CD14-positive monocyte (primary cell): ENCODE results near the gene SYTL3. TPM values are rescaled to one million over a fixed set of nuclear protein-coding genes. Genes with fewer than 3 reads are reported as not detected.
"Not testable (repeated sequence)": the region's sequence is repeated elsewhere in the genome, so short reads cannot be mapped to it uniquely, and the experiment has no call there.

ENCODE experiments used
- DNase-seq, 3 donors: peaks; one replicate each; pipeline ENCODE4 v3.0.0-alpha.2; 2011 to 2022
- H2AFZ ChIP-seq: 2 replicates; pipeline ENCODE4 v1.6.0; 2012; ENCODE audit warnings: mild to moderate bottlenecking, low read depth, low read length, inconsistent platforms; ENCODE audit not compliant: insufficient read depth, poor library complexity, severe bottlenecking
- H3K27ac ChIP-seq, 2 donors: 1 replicate in 1 of 2; 2 replicates in 1 of 2; pipeline ENCODE4 v1.5.1; 2012 to 2013; ENCODE audit warnings: low read length in 2 of 2, control low read depth in 1 of 2, inconsistent platforms in 1 of 2, low read depth in 1 of 2, mild to moderate bottlenecking in 1 of 2
- H3K27me3 ChIP-seq, 2 donors: one replicate each; pipeline versions ENCODE4 v1.6.0 to v1.6.1; 2011 to 2013; ENCODE audit warnings: low read length in 2 of 2; ENCODE audit not compliant: control insufficient read depth in 2 of 2, insufficient read depth in 2 of 2
- H3K36me3 ChIP-seq, 2 donors: replicated peaks in 1 of 2; 1 replicate in 1 of 2; 2 replicates in 1 of 2; pipeline versions ENCODE4 v1.5.1 to v1.6.1; 2012 to 2013; ENCODE audit warnings: low read length in 2 of 2, control low read depth in 1 of 2, inconsistent platforms in 1 of 2, mild to moderate bottlenecking in 1 of 2; ENCODE audit not compliant: insufficient read depth in 2 of 2, control insufficient read depth in 1 of 2
- H3K4me1 ChIP-seq, 2 donors: 1 replicate in 1 of 2; 2 replicates in 1 of 2; pipeline versions ENCODE4 v1.5.1 to v1.6.1; 2012 to 2013; ENCODE audit warnings: low read length in 2 of 2, control low read depth in 1 of 2, inconsistent platforms in 1 of 2, mild to moderate bottlenecking in 1 of 2, moderate library complexity in 1 of 2; ENCODE audit not compliant: insufficient read depth in 2 of 2, control insufficient read depth in 1 of 2
- H3K4me2 ChIP-seq: replicated peaks from 2 replicates; pipeline ENCODE3; 2012; ENCODE audit warnings: low read length, moderate library complexity, mild to moderate bottlenecking; ENCODE audit not compliant: poor library complexity, severe bottlenecking; ENCODE audit errors: extremely low read depth
- H3K4me3 ChIP-seq, 3 experiments: fragments of 200-600 bp in 1 of 3; sonication (generic) in 1 of 3; replicated peaks in 1 of 3; 1 replicate in 2 of 3; 2 replicates in 1 of 3; pipeline ENCODE4 v1.5.1; 2011 to 2013; ENCODE audit warnings: low read length in 3 of 3, mild to moderate bottlenecking in 3 of 3, control low read depth in 2 of 3, low read depth in 2 of 3, inconsistent platforms in 1 of 3, moderate library complexity in 1 of 3
- H3K79me2 ChIP-seq: 2 replicates; pipeline ENCODE4 v1.6.0; 2012; ENCODE audit warnings: mild to moderate bottlenecking, control low read depth, inconsistent platforms, low read length, moderate library complexity; ENCODE audit not compliant: insufficient read depth
- H3K9ac ChIP-seq: 2 replicates; pipeline ENCODE4 v1.6.0; 2017; ENCODE audit warnings: low read length, mild to moderate bottlenecking; ENCODE audit not compliant: insufficient read depth, poor library complexity, severe bottlenecking
- H3K9me3 ChIP-seq, 2 donors: replicated peaks in 1 of 2; 1 replicate in 1 of 2; 2 replicates in 1 of 2; pipeline versions ENCODE4 v1.5.1 to v1.6.1; 2012 to 2013; ENCODE audit warnings: low read length in 2 of 2, control low read depth in 1 of 2; ENCODE audit not compliant: control insufficient read depth in 1 of 2, insufficient read depth in 1 of 2
- H4K20me1 ChIP-seq: 2 replicates; pipeline ENCODE4 v1.6.0; 2012; ENCODE audit warnings: mild to moderate bottlenecking, low read length, control low read depth, moderate library complexity; ENCODE audit not compliant: insufficient read depth
- H3K27ac Mint-ChIP-seq, 7 donors: one replicate each; pipeline ENCODE4 v1.8.0; 2020; ENCODE audit warnings: mild to moderate bottlenecking in 7 of 7, mixed read lengths in 7 of 7, moderate library complexity in 6 of 7, inconsistent platforms in 2 of 7
- H3K27me3 Mint-ChIP-seq, 3 donors: one replicate each; pipeline ENCODE4 v1.8.0; 2021 to 2022; ENCODE audit warnings: low read depth in 3 of 3, mild to moderate bottlenecking in 3 of 3, mixed read lengths in 3 of 3, moderate library complexity in 3 of 3, inconsistent platforms in 1 of 3
- H3K36me3 Mint-ChIP-seq, 2 donors: one replicate each; pipeline ENCODE4 v1.8.0; 2020; ENCODE audit warnings: mixed read lengths in 2 of 2, inconsistent platforms in 1 of 2, mild to moderate bottlenecking in 1 of 2
- H3K4me1 Mint-ChIP-seq: one replicate; pipeline ENCODE4 v1.8.0; 2020; ENCODE audit warnings: mild to moderate bottlenecking, mixed read lengths
- H3K4me3 Mint-ChIP-seq, 2 donors: one replicate each; pipeline ENCODE4 v1.8.0; 2020; ENCODE audit warnings: mild to moderate bottlenecking in 2 of 2, mixed read lengths in 2 of 2, moderate library complexity in 1 of 2
- H3K9me3 Mint-ChIP-seq, 7 donors: one replicate each; pipeline ENCODE4 v1.8.0; 2020 to 2022; ENCODE audit warnings: mixed read lengths in 7 of 7, mild to moderate bottlenecking in 6 of 7, moderate library complexity in 6 of 7, inconsistent platforms in 2 of 7
- WGBS: methylation state at CpG from one replicate; pipeline ENCODE4 v1.1.5; 2013; ENCODE audit warnings: missing lambda C conversion rate; ENCODE audit not compliant: insufficient coverage; 5-methylcytosine and 5-hydroxymethylcytosine counted together
- intact Hi-C, 2 donors: fragments of 100-400 bp; cut with micrococcal nuclease; formaldehyde crosslinking; loops; one replicate each; pipeline versions ENCODE4 v1.15.0 to v1.15.1; 2023
- polyA plus RNA-seq, 3 donors: library from polyadenylated mRNA; depleted of rRNA in 1 of 3; unstranded in 2 of 3; stranded (reverse) in 1 of 3; fragments of 300-500 nt in 2 of 3; fragments of >200 nt in 1 of 3; fragmentation: Illumina TruSeq in 2 of 3; gene quantifications; 1 replicate in 2 of 3; 2 replicates in 1 of 3; pipeline ENCODE4 v1.2.3, GENCODE V29; 2012 to 2021
- TF ChIP-seq, protein P1 (sequence below): fragments of 200-600 bp; IDR thresholded peaks from one replicate; pipeline ENCODE4 v1.8.0; 2022; ENCODE audit warnings: antibody characterized with exemption, mild to moderate bottlenecking

SYTL3 gene
- polyA plus RNA-seq, 3 donors = 14.6 to 18.7 (median 14.8) TPM

DNA sequence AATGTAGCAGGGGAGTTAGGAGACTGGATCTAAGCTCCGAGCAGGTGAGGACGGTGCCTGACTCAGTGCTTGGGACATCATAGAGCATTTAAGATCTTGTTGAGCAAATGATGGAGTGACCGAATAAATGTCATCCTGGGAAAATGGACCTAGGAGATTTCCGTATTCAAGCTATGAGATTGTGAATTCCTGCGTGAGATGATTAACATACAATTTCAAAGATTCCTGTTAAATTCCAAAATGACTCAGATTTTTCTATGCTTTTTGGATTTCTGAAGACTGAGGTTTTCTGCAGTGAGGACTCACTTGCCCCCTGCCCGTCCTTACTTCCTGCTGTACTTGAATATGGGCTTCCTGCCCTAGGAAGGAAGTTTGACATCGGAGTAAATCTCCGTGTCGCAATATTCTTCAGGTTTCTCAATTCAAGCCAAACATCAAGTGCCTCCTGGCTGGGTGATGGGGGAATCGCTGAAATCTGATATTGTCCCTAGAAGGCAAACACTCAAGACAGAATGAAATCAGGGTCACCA is 5.2 kb downstream of the SYTL3 start:
- H3K27me3 ChIP-seq = no peaks in the 10 kb centered on the region
- intact Hi-C loops = loop anchor here in 1 of 2 donors (10.0 kb wide), 1 partner anchor 600 kb away; no protein-coding TSS in a partner anchor
- H4K20me1 ChIP-seq = no peaks in the 10 kb centered on the region
- no peaks in the 10 kb centered on the region for H3K79me2 ChIP-seq
- H3K36me3 Mint-ChIP-seq = peaks cover 0 to 4% of the 10 kb centered on the region in 2 donors
- peaks cover 62% of the 10 kb centered on the region for H3K4me1 Mint-ChIP-seq
- H3K4me2 ChIP-seq = peak overlapping the region; percentile 26
- H3K4me3 Mint-ChIP-seq = peak overlapping the region in 1 of 2 donors; percentile 72
- no peaks in the 10 kb centered on the region for H3K9me3 Mint-ChIP-seq
- 86% methylated on average over 2 of the region's 10 CpGs for WGBS
- no peaks in the 10 kb centered on the region for H3K36me3 ChIP-seq
- peak overlapping the region; percentile 89 to 98 for H3K27ac ChIP-seq
- no peaks in the 10 kb centered on the region for H3K9me3 ChIP-seq
- peaks cover 0 to 9% (median 0%) of the 10 kb centered on the region in 3 donors for H3K27me3 Mint-ChIP-seq
- DNase-seq = peak; percentile 81 to 95 (median 92)
- H3K9ac ChIP-seq = peak overlapping the region; percentile 72
- H3K4me3 ChIP-seq = peak overlapping the region in 1 of 3 experiments; percentile 17
- H2AFZ ChIP-seq = no peak overlapping the region
- TF ChIP-seq, protein P1, sequence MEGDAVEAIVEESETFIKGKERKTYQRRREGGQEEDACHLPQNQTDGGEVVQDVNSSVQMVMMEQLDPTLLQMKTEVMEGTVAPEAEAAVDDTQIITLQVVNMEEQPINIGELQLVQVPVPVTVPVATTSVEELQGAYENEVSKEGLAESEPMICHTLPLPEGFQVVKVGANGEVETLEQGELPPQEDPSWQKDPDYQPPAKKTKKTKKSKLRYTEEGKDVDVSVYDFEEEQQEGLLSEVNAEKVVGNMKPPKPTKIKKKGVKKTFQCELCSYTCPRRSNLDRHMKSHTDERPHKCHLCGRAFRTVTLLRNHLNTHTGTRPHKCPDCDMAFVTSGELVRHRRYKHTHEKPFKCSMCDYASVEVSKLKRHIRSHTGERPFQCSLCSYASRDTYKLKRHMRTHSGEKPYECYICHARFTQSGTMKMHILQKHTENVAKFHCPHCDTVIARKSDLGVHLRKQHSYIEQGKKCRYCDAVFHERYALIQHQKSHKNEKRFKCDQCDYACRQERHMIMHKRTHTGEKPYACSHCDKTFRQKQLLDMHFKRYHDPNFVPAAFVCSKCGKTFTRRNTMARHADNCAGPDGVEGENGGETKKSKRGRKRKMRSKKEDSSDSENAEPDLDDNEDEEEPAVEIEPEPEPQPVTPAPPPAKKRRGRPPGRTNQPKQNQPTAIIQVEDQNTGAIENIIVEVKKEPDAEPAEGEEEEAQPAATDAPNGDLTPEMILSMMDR = no peak
- H3K4me1 ChIP-seq = peaks cover 52 to 62% of the 10 kb centered on the region in 2 donors
- peak overlapping the region; percentile 96 to 100 (median 98) for H3K27ac Mint-ChIP-seq

- no peak overlapping the region for H3K9ac ChIP-seq
- H3K27me3 Mint-ChIP-seq = peaks cover 0 to 12% (median 0%) of the 10 kb centered on the region in 3 donors
- H3K9me3 Mint-ChIP-seq = no peaks in the 10 kb centered on the region
- TF ChIP-seq, protein P1 = no peak
- no peaks in the 10 kb centered on the region for H3K27me3 ChIP-seq
- peak overlapping the region in 1 of 3 experiments; percentile 17 for H3K4me3 ChIP-seq
- H3K27ac Mint-ChIP-seq = peak overlapping the region; percentile 96 to 100 (median 98)
- H2AFZ ChIP-seq = no peak overlapping the region
- DNase-seq = peak in 2 of 3 donors; percentile 12 to 26
- peak overlapping the region in 1 of 2 donors; percentile 72 for H3K4me3 Mint-ChIP-seq
- peaks cover 67% of the 10 kb centered on the region for H3K4me1 Mint-ChIP-seq
- no peaks in the 10 kb centered on the region for H3K9me3 ChIP-seq
- 89% methylated on average over 15 of the region's 22 CpGs for WGBS
- peaks cover 54 to 65% of the 10 kb centered on the region in 2 donors for H3K4me1 ChIP-seq
- intact Hi-C loops = loop anchor here in 1 of 2 donors (10.0 kb wide), 1 partner anchor 601 kb away; no protein-coding TSS in a partner anchor
- H3K27ac ChIP-seq = peak overlapping the region; percentile 65 to 98
- no peaks in the 10 kb centered on the region for H3K36me3 ChIP-seq
- no peaks in the 10 kb centered on the region for H3K79me2 ChIP-seq
- peak overlapping the region; percentile 26 for H3K4me2 ChIP-seq
- H4K20me1 ChIP-seq = no peaks in the 10 kb centered on the region
- peaks cover 0 to 4% of the 10 kb centered on the region in 2 donors for H3K36me3 Mint-ChIP-seq
Measured at GRCh38 chr6:158655569-158656450, 6.0 kb downstream of the SYTL3 start.

- H3K4me1 ChIP-seq = peaks cover 65 to 77% of the 10 kb centered on the region in 2 donors
- peaks cover 73% of the 10 kb centered on the region for H3K4me1 Mint-ChIP-seq
- not testable (repeated sequence) for H2AFZ ChIP-seq, H3K4me3 ChIP-seq, H3K9me3 Mint-ChIP-seq, H4K20me1 ChIP-seq, H3K27me3 ChIP-seq, H3K9me3 ChIP-seq, H3K4me3 Mint-ChIP-seq, H3K4me2 ChIP-seq, H3K79me2 ChIP-seq, H3K36me3 Mint-ChIP-seq, H3K36me3 ChIP-seq, H3K27ac ChIP-seq, H3K9ac ChIP-seq
- intact Hi-C loops = loop anchor here in 1 of 2 donors (10.0 kb wide), 1 partner anchor 602 kb away; no protein-coding TSS in a partner anchor
- H3K27me3 Mint-ChIP-seq = peaks cover 0 to 12% (median 0%) of the 10 kb centered on the region in 3 donors
- WGBS = 40% methylated on average over 1 of the region's 9 CpGs
- peak overlapping the region in 2 of 7 donors; percentile 61 to 73 for H3K27ac Mint-ChIP-seq
- DNase-seq = peak in 1 of 3 donors; percentile 19
Measured at GRCh38 chr6:158656986-158657385, 7.1 kb downstream of the SYTL3 start.
